K562 (cell line): ENCODE measurements around the gene THBS2. TPM values are rescaled to one million over a fixed set of nuclear protein-coding genes. Genes with fewer than 3 reads are reported as not detected.

Experiments used
- ATAC-seq: fragments of 200-7000 bp; cut with Tn5 transposase; 3 replicates; pipeline ENCODE4 v1.9.1; 2020; ENCODE audit warnings: moderate library complexity
- BruUV-seq: library from RNA; stranded (reverse); fragments of 400-500 nt; replicated peaks from 2 replicates; lab custom pipeline; 2021; lab: Mats Ljungman, UMichigan
- CTCF ChIA-PET: fragments of 300-600 bp; formaldehyde crosslinking; extraction: SDS; loops from one replicate; lab custom pipeline; 2021; ENCODE audit warnings: low intra/inter-chr PET ratio; lab: Yijun Ruan, JAX
- POLR2A ChIA-PET: fragments of 300-600, 350-650 bp; sonication (Branson Sonifier 250); formaldehyde crosslinking; extraction: SDS; loops from one replicate; lab custom pipeline; 2021; ENCODE audit warnings: antibody characterized with exemption, inconsistent platforms; lab: Yijun Ruan, JAX
- DNase-seq, 4 experiments: peaks; one replicate each; pipeline versions ENCODE4 v3.0.0 to v3.0.0-alpha.2; 2011 to 2018; ENCODE audit warnings: low spot score in 3 of 4, mixed read lengths in 3 of 4; ENCODE audit errors: extremely low read depth in 1 of 4
- FAIRE-seq: peaks from 2 replicates; lab custom pipeline; 2011; peaks lifted over from hg19 to GRCh38; lab: Jason Lieb, UNC
- H2AFZ ChIP-seq: 2 replicates; pipeline ENCODE4 v1.6.0; 2011; ENCODE audit warnings: low read depth, low read length, control low read depth, inconsistent platforms
- H3K27ac ChIP-seq: fragments of 200-600 bp; 3 replicates; pipeline ENCODE4 v1.8.0; 2011; ENCODE audit warnings: low read depth, mild to moderate bottlenecking, control low read depth, inconsistent platforms, low read length, moderate library complexity, mixed read lengths; ENCODE audit errors: extremely low read depth
- H3K27me3 ChIP-seq, 2 experiments: fragments of 300-600 bp in 1 of 2; 2 replicates in 1 of 2; 3 replicates in 1 of 2; pipeline versions ENCODE4 v1.6.0 to v1.8.0; 2011; ENCODE audit warnings: inconsistent platforms in 2 of 2, low read length in 2 of 2, mild to moderate bottlenecking in 1 of 2, mixed read lengths in 1 of 2, moderate library complexity in 1 of 2; ENCODE audit not compliant: control insufficient read depth in 2 of 2, insufficient read depth in 2 of 2
- H3K36me3 ChIP-seq: fragments of 300-600 bp; 3 replicates; pipeline ENCODE4 v1.8.0; 2011; ENCODE audit warnings: mild to moderate bottlenecking, low read length, inconsistent platforms; ENCODE audit not compliant: control insufficient read depth, insufficient read depth
- H3K4me1 ChIP-seq, 2 experiments: fragments of 200-600 bp in 1 of 2; replicated peaks in 1 of 2; 2 replicates in 1 of 2; 3 replicates in 1 of 2; pipeline versions ENCODE4 v1.5.1 to v1.8.0; 2011; ENCODE audit warnings: inconsistent platforms in 2 of 2, low read length in 2 of 2, mild to moderate bottlenecking in 1 of 2, mixed read lengths in 1 of 2, moderate library complexity in 1 of 2; ENCODE audit not compliant: control insufficient read depth in 2 of 2, insufficient read depth in 2 of 2
- H3K4me2 ChIP-seq: 2 replicates; pipeline ENCODE4 v1.6.1; 2011; ENCODE audit warnings: low read length, control low read depth, inconsistent platforms, mixed read lengths; ENCODE audit not compliant: insufficient read depth
- H3K4me3 ChIP-seq: fragments of 200-600 bp; sonication (generic), shearing (Covaris generic); 2 replicates; pipeline ENCODE4 v1.5.1; 2016; ENCODE audit warnings: control low read depth, inconsistent platforms
- H3K79me2 ChIP-seq: fragments of 200-600 bp; 3 replicates; pipeline ENCODE4 v1.8.0; 2011; ENCODE audit warnings: low read length, inconsistent platforms; ENCODE audit not compliant: control insufficient read depth, insufficient read depth
- H3K9ac ChIP-seq, 2 experiments: 2 replicates each; pipeline versions ENCODE4 v1.6.0 to v1.6.1; 2011; ENCODE audit warnings: low read depth in 2 of 2, low read length in 2 of 2, control low read depth in 1 of 2, inconsistent platforms in 1 of 2, mild to moderate bottlenecking in 1 of 2, mixed read lengths in 1 of 2; ENCODE audit not compliant: insufficient read depth in 1 of 2
- H3K9me1 ChIP-seq: one replicate; pipeline ENCODE4 v1.6.0; 2011; ENCODE audit warnings: inconsistent platforms, mild to moderate bottlenecking, low read length, moderate library complexity; ENCODE audit not compliant: control insufficient read depth, insufficient read depth
- H3K9me3 ChIP-seq: replicated peaks from 2 replicates; pipeline ENCODE4 v1.5.1; 2011; ENCODE audit warnings: low read depth, low read length, inconsistent platforms; ENCODE audit not compliant: control insufficient read depth, insufficient read depth
- H4K20me1 ChIP-seq: replicated peaks from 2 replicates; pipeline ENCODE4 v1.6.1; 2011; ENCODE audit warnings: low read length, inconsistent platforms, mixed read lengths; ENCODE audit not compliant: control insufficient read depth, insufficient read depth
- HOXB6 ChIP-seq: fragments of 250-450 bp; sonication (Bioruptor Pico); IDR thresholded peaks from 2 replicates; pipeline ENCODE4 v1.5.1; 2022; ENCODE audit warnings: mild to moderate bottlenecking, borderline replicate concordance
- NELFE ChIP-seq: IDR thresholded peaks from 2 replicates; pipeline ENCODE4 v1.6.1; 2011; ENCODE audit warnings: mild to moderate bottlenecking; ENCODE audit not compliant: insufficient read depth, insufficient read length
- NR2C1 ChIP-seq, 2 experiments: fragments of 450-650 bp; IDR thresholded peaks; 2 replicates each; pipeline ENCODE4 v1.6.1; 2017; ENCODE audit warnings: mild to moderate bottlenecking in 2 of 2, antibody characterized with exemption in 1 of 2, inconsistent platforms in 1 of 2, missing compliant biosample characterization in 1 of 2, missing genetic modification characterization in 1 of 2
- RBM39 ChIP-seq: fragments of 200-400 bp; formaldehyde crosslinking; optimal IDR thresholded peaks from 2 replicates; pipeline ENCODE3; 2018; ENCODE audit warnings: low read depth, low read length
- TBL1XR1 ChIP-seq, 2 experiments: IDR thresholded peaks; 2 replicates each; pipeline ENCODE4 v1.6.1; 2012; ENCODE audit warnings: improper control_type of control experiment in 2 of 2, low read length in 2 of 2, mild to moderate bottlenecking in 1 of 2
- ZNF212 ChIP-seq: fragments of 450-650 bp; formaldehyde crosslinking; IDR thresholded peaks from 2 replicates; pipeline ENCODE4 v1.4.0; 2020; ENCODE audit warnings: mild to moderate bottlenecking
- WGBS: fragments of 100-300 bp; shearing (Covaris generic); methylation state at CpG from one replicate; pipeline ENCODE4 v1.1.6; 2016; ENCODE audit warnings: low coverage, mixed read lengths; ENCODE audit not compliant: insufficient coverage; ENCODE audit errors: missing lambda C conversion rate; 5-methylcytosine and 5-hydroxymethylcytosine counted together
- in situ Hi-C: fragments of 300-500 bp; cut with MboI; formaldehyde crosslinking; loops from 4 replicates; pipeline ENCODE4 v1.15.0; 2018; ENCODE audit warnings: inconsistent platforms, mixed read lengths
- intact Hi-C: fragments of 100-400 bp; cut with micrococcal nuclease; formaldehyde crosslinking; loops from 2 replicates; pipeline ENCODE4 v1.14.2; 2022
- polyA plus RNA-seq, 8 experiments: library from polyadenylated mRNA; depleted of rRNA in 4 of 8; stranded (reverse) in 5 of 8; unstranded in 3 of 8; fragments of >200 nt; fragmentation: Nextera tagmentation in 2 of 8; fragmentation: Illumina TruSeq in 1 of 8; extraction: Ambion mirVana in 2 of 8; extraction: Trizol in 1 of 8; gene quantifications; 2 replicates each; pipeline versions ENCODE4 v1.2.1 to v1.2.3, GENCODE V29; 2011 to 2014; ENCODE audit warnings: inconsistent platforms in 1 of 8, missing spikeins in 1 of 8
- total RNA-seq, 7 experiments: library from RNA; depleted of rRNA in 6 of 7; stranded (reverse); fragments of >200 nt in 6 of 7; fragmentation: Illumina TruSeq in 2 of 7; extraction: Trizol in 2 of 7; gene quantifications; 2 replicates each; pipeline versions ENCODE4 v1.2.1 to v1.2.3, GENCODE V29; 2011 to 2021; ENCODE audit warnings: low replicate concordance in 1 of 7
- TF ChIP-seq, protein P1 (sequence below): sonication (generic); formaldehyde crosslinking; IDR thresholded peaks from 2 replicates; pipeline ENCODE4 v1.8.1; 2022; ENCODE audit warnings: missing genetic modification reagents

The THBS2 gene
- total and polyA plus RNA-seq, 9 of the 15 experiments (the other 6 are each of a cell fraction or from before 2014, with no cell fraction given), result 0.03 to 0.11 (median 0.03) TPM; not detected in 6

DNA sequence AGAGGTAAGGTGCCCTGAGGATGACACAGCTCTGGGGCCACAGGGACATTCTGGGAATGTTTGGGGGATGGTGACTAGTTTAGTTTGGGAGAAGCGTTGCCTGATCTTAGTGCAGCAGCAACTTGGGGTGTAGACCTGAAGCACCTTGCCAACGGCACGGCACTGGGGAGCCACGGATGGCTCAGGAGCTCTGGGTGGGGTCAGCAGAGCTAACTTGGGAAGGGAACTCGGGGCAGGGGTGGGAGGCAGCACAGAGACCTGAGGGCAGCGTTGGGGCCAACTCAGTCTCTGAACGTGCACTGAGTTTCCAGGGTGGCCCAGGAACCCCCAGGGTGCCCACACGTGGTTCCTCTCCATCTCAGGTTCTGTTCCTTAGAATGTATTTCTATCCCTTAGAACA lies 14.9 kb downstream of the THBS2 start:
- ATAC-seq (no peak), DNase-seq (no peak), FAIRE-seq (no peak)
- Histone ChIP-seq H3K9me1 (no peaks in the 10 kb centered on the region), H3K4me1 (peaks cover 0 to 8% of the 10 kb centered on the region in 2 experiments; a peak in 1 of 5 replicates), H3K9ac (no peak overlapping the region; a peak in 1 of 4 replicates), H3K4me3 (no peak overlapping the region), H3K36me3 (no peaks in the 10 kb centered on the region), H2AFZ (no peak overlapping the region), H3K4me2 (no peak overlapping the region), H3K27ac (no peak overlapping the region), H3K9me3 (peaks cover 2% of the 10 kb centered on the region; the same call in 1 of the 2 replicates), H4K20me1 (no peaks in the 10 kb centered on the region), H3K79me2 (no peaks in the 10 kb centered on the region), H3K27me3 (peaks cover 18 to 58% of the 10 kb centered on the region in 2 experiments; a peak in 4 of 5 replicates)
- CTCF ChIA-PET, result no interaction called here
- intact Hi-C loops, result no loop called here
- in situ Hi-C loops, result no loop called here
- WGBS, result under 1% methylated on average over 8 of the region's 8 CpGs
- POLR2A ChIA-PET, result no interaction called here
- TF ChIP-seq NELFE (no peak), ZNF212 (no peak), NR2C1 (IDR thresholded peaks at IDR 0.05) (no peak), NR2C1 (tag; IDR thresholded peaks at IDR 0.05) (no peak), HOXB6 (no peak), RBM39 (no peak), TBL1XR1 (IDR thresholded peaks at IDR 0.05; ENCODE audit: low read length in 2 of 2) (no peak)
- TF ChIP-seq, protein P1, sequence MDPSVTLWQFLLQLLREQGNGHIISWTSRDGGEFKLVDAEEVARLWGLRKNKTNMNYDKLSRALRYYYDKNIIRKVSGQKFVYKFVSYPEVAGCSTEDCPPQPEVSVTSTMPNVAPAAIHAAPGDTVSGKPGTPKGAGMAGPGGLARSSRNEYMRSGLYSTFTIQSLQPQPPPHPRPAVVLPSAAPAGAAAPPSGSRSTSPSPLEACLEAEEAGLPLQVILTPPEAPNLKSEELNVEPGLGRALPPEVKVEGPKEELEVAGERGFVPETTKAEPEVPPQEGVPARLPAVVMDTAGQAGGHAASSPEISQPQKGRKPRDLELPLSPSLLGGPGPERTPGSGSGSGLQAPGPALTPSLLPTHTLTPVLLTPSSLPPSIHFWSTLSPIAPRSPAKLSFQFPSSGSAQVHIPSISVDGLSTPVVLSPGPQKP (CRISPR knock-in tag), result no peak
- BruUV-seq, result no TSS peak
